Measurements from ENCODE around the gene SHD.
A peak's percentile ranks its signal among the peaks of the same experiment; 100 is the strongest.
"Not testable (repeated sequence)": the region's sequence is repeated elsewhere in the genome, so short reads cannot be mapped to it uniquely, and the experiment has no call there.

SHD gene

DNA sequence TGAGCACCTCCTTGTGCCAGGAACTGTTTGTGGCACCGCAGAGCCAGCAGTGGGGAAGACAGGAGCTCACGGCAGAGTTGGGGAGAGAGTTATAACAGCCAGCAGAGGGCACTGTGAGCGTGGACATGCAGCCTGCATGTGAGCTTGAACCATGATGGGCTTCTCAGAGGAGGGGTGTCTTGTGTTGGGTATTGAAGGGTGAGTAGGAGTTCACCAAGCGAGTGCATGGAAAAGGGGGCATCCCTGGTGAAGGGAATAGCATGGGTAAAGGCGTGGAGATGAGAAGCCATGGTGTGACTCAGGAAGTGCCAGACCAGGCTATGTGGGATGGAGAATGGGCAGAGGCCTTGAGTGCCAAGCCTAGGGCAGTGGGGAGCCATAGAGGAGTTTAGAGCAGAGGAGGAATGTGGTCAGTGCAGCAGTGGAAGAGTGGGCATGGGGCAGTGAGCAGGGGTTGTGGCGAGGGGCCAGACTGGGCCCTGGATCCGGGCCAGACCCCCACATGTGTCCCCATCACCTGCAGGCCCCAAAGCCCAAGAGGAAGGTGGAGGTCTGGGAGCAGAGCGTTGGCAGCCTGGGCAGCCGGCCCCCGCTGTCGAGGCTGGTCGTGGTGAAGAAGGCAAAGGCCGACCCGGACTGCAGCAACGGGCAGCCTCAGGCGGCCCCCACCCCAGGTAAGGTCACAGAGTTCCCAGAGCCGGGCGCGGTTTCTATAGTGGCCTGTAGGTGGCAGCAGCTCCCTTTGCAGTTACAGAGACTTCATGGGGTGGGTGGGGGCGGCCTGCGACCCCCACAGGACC, 11.8 kb upstream of the SHD start:
- peak; percentile 61 for DNase-seq (ENCODE audit: low spot score)

- peak; percentile 1 for DNase-seq (ENCODE audit: low spot score)
These were observed 10.9 kb upstream of the SHD start for GRCh38 chr19:4267901-4268815.

GRCh38 chr19:4268816-4269430, 10.1 kb upstream of the SHD start:
- DNase-seq (ENCODE audit: low spot score), result peak; percentile 1

DNA sequence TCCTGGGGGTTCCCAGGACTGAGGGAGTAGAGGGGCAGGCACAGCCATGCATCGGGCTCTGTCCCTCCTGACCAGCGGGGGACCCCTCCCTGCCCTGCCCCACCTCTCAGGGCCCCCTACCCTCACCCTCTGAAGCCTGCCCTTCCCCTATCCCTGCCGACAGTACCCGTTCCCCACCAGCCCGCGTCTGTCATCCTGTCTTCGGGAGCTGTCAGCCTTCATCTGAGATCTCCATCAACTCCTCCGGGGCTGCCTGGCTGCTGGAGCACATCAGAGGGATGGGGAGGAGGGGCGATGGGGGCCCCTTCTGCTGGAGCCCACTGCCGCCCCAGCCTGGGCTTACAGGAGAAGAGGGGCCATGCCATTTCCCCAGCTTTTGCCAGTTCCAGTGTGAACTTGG, 6.2 kb upstream of the SHD start:
- no peak for DNase-seq (ENCODE audit: low spot score)

DNA sequence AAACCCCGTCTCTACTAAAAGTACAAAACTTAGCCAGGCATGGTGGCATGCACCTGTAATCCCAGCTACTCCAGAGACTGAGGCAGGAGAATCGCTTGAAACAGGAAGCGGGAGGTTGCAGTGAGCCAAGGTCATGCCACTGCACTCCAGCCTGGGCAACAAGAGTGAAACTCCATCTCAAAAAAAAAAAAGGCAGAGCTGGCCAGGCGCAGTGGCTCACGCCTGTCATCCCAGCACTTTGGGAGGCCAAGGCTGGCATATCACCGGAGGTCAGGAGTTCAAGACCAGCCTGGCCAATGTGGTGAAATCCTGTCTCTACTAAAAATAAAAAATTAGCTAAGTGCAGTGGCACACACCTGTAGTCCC, 4.8 kb upstream of the SHD start:
- DNase-seq (ENCODE audit: low spot score), result not testable (repeated sequence)

- peak; percentile 1 for DNase-seq (ENCODE audit: low spot score)
These were observed 1.8 kb upstream of the SHD start for GRCh38 chr19:4277191-4277696.

- DNase-seq (ENCODE audit: low spot score), result peak; percentile 4
These were observed 1.1 kb upstream of the SHD start for GRCh38 chr19:4278010-4278409.

DNA sequence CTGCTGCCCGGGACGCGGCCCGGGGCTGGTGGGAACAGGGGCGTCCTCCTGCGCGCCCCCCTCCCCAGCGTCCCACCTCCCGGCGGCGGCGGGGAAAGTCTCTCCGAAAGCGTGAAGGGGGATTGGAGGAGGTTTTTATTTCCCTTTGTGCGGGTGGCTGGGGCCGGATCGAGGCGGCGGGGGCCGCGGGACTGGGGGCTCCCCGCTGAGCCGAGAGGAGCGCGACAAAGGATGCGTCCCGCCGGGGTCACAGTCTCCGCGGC, 132 bp downstream of the SHD start:
- DNase-seq (ENCODE audit: low spot score), result no peak

DNA sequence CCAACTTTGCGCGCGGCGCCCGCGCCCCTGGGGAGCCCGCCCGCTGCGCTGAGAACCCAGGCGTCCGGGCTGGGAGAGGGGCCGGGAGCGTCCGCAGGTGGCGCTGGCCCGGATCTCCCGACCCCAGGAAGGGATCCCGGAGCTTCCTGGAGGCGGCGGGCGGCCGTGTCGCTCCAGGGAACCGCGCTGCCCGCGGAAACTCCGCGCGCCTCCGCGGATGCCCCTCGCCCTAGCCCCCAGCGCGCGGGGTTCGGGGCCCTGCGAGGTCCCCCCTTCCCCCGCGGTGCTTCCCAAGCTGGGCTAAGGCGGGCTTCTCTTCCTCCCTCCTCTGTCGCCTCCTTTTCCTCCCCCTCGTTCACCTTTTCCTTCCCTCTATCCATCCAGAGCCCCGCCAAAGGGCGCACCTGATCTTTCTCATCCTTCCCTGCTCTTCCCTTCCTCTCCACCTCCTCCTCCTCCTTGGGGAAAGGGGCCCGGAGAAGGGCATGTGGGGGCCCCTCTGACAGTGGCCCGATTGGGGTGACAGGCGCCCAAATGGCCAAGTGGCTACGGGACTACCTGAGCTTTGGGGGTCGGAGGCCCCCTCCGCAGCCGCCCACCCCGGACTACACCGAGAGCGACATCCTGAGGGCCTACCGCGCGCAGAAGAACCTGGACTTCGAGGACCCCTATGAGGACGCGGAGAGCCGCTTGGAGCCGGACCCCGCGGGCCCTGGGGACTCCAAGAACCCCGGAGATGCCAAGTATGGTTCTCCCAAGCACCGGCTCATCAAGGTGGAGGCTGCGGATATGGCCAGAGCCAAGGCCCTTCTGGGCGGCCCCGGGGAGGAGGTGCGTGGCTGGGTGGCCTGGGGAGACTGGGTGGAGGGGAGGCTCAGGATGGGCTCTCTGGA, 710 bp downstream of the SHD start:
- DNase-seq (ENCODE audit: low spot score), result no peak

GRCh38 chr19:4284176-4284958, 5.3 kb downstream of the SHD start:
- DNase-seq (ENCODE audit: low spot score), result peak; percentile 40

- no peak for DNase-seq (ENCODE audit: low spot score)
These were observed 5.9 kb downstream of the SHD start for GRCh38 chr19:4284974-4285373.

DNA sequence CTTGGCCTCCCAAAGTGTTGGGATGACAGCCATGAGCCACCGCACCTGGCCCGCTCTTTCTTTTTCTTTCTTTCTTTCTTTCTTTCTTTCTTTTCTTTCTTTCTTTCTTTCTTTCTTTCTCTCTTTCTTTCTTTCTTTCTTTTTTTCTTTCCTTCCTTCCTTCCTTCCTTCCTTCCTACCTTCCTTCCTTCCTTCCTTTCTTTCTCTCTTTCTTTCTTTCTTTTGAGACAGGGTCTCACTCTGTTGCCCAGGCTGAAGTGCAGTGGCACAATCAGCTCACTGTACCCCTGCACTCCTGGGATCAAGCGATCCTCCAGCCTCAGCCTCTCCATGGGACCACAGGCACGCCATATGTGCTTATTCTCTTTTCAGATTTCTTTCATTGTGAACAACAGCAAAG, 7.1 kb downstream of the SHD start:
- DNase-seq (ENCODE audit: low spot score), result not testable (repeated sequence)

DNA sequence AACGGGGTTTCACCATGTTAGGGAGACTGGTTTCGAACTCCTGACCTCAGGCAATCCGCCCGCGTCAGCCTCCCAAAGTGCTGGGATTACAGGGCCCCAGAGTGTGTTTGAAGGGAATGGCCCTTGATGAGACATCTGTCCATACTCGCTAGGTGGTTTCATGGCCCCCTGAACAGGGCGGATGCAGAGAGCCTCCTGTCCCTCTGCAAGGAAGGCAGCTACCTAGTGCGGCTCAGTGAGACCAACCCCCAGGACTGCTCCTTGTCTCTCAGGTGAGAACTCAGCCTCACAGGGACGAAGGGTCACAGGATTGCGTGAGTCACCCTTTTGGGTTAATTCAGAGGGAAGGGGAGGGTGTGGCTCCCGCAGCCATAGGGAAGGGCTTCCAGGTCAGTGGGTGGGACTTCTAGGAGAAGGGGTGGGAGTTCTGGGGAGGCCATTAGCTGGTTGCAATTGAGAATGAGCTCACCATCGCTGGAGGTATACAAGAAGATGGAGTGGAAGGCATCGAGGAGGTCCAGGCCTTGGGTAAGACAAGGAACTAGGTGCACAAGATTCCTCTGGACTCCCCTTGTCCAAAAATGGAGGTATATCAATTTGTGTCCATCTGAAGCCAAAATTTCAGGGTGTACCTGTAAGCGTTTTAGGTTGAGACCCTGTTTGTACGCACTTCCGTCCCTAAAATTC, 9.2 kb downstream of the SHD start:
- no peak for DNase-seq (ENCODE audit: low spot score)

DNA sequence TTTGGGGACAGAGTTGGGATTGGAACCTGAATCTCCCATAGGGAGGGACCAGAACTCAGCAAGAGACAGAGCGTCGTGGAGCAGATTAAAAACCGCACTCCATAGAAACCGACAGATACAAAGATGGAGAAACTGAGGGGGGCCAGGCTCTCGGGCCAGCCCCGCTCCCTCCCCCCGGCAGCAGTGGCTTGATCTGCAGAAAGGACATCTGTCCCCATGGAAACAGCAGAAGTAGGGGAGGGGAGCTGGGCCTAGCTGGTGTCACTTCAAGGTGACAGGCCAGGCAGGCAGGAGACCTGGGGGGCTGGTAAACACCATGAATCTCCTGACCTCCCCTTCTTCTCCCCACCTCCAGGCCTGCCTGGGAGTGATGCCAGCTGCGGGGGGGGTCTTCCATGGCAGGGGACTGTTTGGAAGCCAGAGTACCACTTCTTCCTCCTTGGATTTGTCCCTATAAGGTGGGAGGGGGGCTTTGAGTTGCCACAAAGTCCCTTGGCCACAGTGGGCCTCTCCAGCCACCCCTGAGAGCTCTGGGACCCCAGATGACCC, 12.2 kb downstream of the SHD start:
- no peak for DNase-seq (ENCODE audit: low spot score)

DNA sequence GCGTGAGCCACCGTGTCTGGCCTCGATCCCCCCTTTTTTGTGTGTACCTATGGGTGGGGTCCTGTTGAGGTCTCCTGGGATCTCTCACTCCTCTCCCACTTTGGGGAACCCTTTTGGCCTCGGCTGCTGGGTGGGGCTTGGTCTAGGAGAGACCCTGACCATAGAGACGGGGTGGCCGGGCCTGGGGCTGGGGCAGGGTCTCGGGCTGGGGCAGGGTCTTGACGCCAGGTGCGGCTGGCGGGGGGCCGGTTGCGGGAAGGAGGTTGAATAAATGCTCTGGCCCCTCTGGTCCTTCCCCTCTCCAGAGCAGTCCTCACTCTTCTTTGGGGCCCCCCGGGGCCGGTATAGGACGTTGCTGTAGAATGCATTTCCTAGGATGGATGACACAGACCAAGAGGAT, 13.4 kb downstream of the SHD start:
- DNase-seq (ENCODE audit: low spot score), result no peak

- DNase-seq (ENCODE audit: low spot score), result no peak
These were observed 15.3 kb downstream of the SHD start for GRCh38 chr19:4294389-4294788.

- no peak for DNase-seq (ENCODE audit: low spot score)
These were observed 17.1 kb downstream of the SHD start for GRCh38 chr19:4295972-4296771.

DNA sequence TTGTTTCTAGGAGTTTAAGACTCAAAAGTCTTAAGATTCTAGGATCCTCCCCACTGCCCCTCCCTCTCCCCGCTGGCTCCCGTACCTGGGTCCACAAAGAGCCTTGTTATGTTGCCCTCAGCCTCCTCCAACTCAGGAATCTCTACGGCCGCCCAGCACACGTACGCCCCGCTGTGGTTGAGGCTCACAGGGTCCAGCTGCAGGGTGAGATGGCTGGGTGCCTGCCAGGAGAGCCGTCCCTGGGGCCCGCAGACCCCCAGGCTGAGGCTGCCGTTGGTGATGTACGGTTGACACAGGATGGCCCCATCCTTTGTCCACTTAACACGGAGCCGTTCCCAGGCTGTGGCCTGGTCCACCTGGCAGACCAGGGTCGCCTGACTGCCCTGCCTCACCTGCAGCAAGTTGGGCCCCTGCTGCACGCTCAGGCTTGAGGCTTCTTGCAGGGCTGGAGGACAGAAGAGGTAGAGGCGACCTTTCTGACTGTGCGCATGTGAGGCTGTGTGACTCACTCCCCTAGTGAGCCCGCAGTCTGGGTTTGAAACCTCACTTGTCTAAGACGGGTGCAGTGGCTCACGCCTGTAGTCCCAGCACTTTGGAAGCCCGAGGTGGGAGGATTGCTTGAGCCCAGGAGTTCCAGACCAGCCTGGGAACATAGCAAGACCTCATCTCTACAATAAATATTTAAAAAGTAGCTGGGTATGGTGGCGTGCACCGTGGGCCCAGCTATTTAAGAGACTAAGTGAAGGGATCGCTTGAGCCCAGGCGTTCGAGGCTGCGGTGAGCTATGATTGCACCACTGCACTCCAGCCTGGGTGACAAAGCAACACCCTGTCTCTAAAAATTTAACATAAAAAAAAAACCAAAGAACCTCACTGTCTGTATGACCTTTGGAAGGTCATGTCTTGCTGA, 19.1 kb downstream of the SHD start:
- DNase-seq (ENCODE audit: low spot score), result no peak

Measured in AG08395 (cell line).